Peyer's patch (tissue), 4 donors: ENCODE results near the gene FAM89A.

Experiments
- POLR2A ChIP-seq, 2 donors: fragments of 450-650 bp; IDR thresholded peaks; one replicate each; pipeline ENCODE4 v1.5.1; 2017; ENCODE audit warnings: antibody characterized with exemption in 2 of 2, mild to moderate bottlenecking in 2 of 2, moderate library complexity in 2 of 2
- TF ChIP-seq, protein P1 (sequence below), 6 experiments: fragments of 450-650 bp in 4 of 6; fragments of 200-600 bp in 2 of 6; sonication (generic) in 1 of 6; IDR thresholded peaks; one replicate each; pipeline ENCODE4 v1.5.1; 2017 to 2019; ENCODE audit warnings: antibody characterized with exemption in 6 of 6, mild to moderate bottlenecking in 3 of 6, moderate library complexity in 1 of 6

DNA sequence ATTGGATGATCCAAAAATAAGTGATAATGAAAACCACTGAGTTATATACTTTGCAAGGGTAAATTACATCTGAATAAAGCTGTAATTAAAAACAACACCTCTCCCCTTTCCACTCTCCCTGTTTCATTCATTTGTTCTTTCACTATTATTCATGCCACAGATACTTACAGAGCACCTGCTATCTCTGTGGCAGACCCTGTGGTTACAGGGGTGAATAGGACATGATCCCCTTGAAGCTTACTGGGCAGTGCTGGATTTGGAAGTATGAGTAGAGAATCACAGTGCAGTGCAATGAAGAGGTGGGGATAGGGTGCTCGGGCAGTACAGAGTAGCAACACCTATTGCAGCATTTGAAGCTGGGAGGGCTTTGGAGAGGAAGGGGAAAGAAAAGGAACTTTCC lies 39.4 kb downstream of the FAM89A start:
- no peak for TF ChIP-seq POLR2A (IDR thresholded peaks at IDR 0.05)
- TF ChIP-seq, protein P1, sequence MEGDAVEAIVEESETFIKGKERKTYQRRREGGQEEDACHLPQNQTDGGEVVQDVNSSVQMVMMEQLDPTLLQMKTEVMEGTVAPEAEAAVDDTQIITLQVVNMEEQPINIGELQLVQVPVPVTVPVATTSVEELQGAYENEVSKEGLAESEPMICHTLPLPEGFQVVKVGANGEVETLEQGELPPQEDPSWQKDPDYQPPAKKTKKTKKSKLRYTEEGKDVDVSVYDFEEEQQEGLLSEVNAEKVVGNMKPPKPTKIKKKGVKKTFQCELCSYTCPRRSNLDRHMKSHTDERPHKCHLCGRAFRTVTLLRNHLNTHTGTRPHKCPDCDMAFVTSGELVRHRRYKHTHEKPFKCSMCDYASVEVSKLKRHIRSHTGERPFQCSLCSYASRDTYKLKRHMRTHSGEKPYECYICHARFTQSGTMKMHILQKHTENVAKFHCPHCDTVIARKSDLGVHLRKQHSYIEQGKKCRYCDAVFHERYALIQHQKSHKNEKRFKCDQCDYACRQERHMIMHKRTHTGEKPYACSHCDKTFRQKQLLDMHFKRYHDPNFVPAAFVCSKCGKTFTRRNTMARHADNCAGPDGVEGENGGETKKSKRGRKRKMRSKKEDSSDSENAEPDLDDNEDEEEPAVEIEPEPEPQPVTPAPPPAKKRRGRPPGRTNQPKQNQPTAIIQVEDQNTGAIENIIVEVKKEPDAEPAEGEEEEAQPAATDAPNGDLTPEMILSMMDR (IDR thresholded peaks at IDR 0.05): no peak
